Neural progenitor cell (in vitro differentiated cells): ENCODE measurements around the gene DGUOK. TPM values are rescaled to one million over a fixed set of nuclear protein-coding genes. Genes with fewer than 3 reads are reported as not detected.

Experiments used
- DNase-seq: peaks from one replicate; pipeline ENCODE4 v3.0.0-alpha.2; 2016; ENCODE audit warnings: low spot score
- H2AFZ ChIP-seq: fragments of 200-600 bp; sonication (generic); replicated peaks from 2 replicates; pipeline ENCODE4 v1.6.1; 2016; ENCODE audit warnings: antibody characterized with exemption
- H3F3A ChIP-seq: fragments of 200-600 bp; sonication (generic); 2 replicates; pipeline ENCODE4 v1.6.1; 2016; ENCODE audit warnings: antibody characterized with exemption, low read depth
- H3K27ac ChIP-seq: fragments of 200-600 bp; sonication (generic); 2 replicates; pipeline ENCODE4 v1.5.1; 2016; ENCODE audit warnings: mild to moderate bottlenecking
- H3K27me3 ChIP-seq: fragments of 200-600 bp; sonication (generic); 2 replicates; pipeline ENCODE4 v1.6.1; 2016; ENCODE audit warnings: mild to moderate bottlenecking, moderate library complexity
- H3K36me3 ChIP-seq: fragments of 200-600 bp; sonication (generic); 2 replicates; pipeline ENCODE4 v1.5.1; 2016
- H3K4me1 ChIP-seq: fragments of 200-600 bp; sonication (generic); 2 replicates; pipeline ENCODE4 v1.6.1; 2016; ENCODE audit warnings: mixed run types
- H3K4me2 ChIP-seq: fragments of 200-600 bp; sonication (generic); 2 replicates; pipeline ENCODE4 v1.6.1; 2016
- H3K4me3 ChIP-seq: fragments of 200-600 bp; sonication (generic); 2 replicates; pipeline ENCODE4 v1.5.1; 2016
- H3K79me2 ChIP-seq: fragments of 200-600 bp; sonication (generic); 2 replicates; pipeline ENCODE4 v1.6.1; 2016; ENCODE audit warnings: low read depth
- H3K9ac ChIP-seq: fragments of 200-600 bp; sonication (generic); 2 replicates; pipeline ENCODE4 v1.6.1; 2016
- H3K9me3 ChIP-seq: fragments of 200-600 bp; sonication (generic); 2 replicates; pipeline ENCODE4 v1.5.1; 2016; ENCODE audit warnings: low read depth
- H4K20me1 ChIP-seq: fragments of 200-600 bp; sonication (generic); 2 replicates; pipeline ENCODE4 v1.6.1; 2016; ENCODE audit warnings: low read depth
- H3K27ac Mint-ChIP-seq: 3 replicates; pipeline ENCODE4 v1.8.0; 2021; ENCODE audit warnings: mixed read lengths
- H3K27me3 Mint-ChIP-seq: 2 replicates; pipeline ENCODE4 v1.8.0; 2022; ENCODE audit warnings: low read depth, mild to moderate bottlenecking, inconsistent platforms, moderate library complexity, mixed read lengths; ENCODE audit not compliant: insufficient read depth
- H3K36me3 Mint-ChIP-seq: 3 replicates; pipeline ENCODE4 v1.8.0; 2021; ENCODE audit warnings: mixed read lengths
- H3K4me1 Mint-ChIP-seq: 3 replicates; pipeline ENCODE4 v1.8.0; 2021; ENCODE audit warnings: mixed read lengths
- H3K4me3 Mint-ChIP-seq: 3 replicates; pipeline ENCODE4 v1.8.0; 2021; ENCODE audit warnings: mild to moderate bottlenecking, moderate library complexity, mixed read lengths
- H3K9me3 Mint-ChIP-seq: 3 replicates; pipeline ENCODE4 v1.8.0; 2020; ENCODE audit warnings: mixed read lengths
- CTCF ChIP-seq: fragments of 200-600 bp; sonication (generic); IDR thresholded peaks from 2 replicates; pipeline ENCODE4 v1.5.1; 2017; ENCODE audit warnings: antibody characterized with exemption, mild to moderate bottlenecking
- EZH2 ChIP-seq: fragments of 200-600 bp; sonication (generic); IDR thresholded peaks from 2 replicates; pipeline ENCODE4 v1.6.1; 2017; ENCODE audit warnings: antibody characterized with exemption, mild to moderate bottlenecking, moderate library complexity
- EZH2phosphoT487 ChIP-seq: fragments of 200-600 bp; sonication (generic); IDR thresholded peaks from 2 replicates; pipeline ENCODE4 v1.6.1; 2017; ENCODE audit warnings: antibody characterized with exemption
- total RNA-seq: library from RNA; depleted of rRNA; stranded (reverse); fragments of >200 nt; gene quantifications from 2 replicates; pipeline ENCODE4 v1.2.3, GENCODE V29; 2015; ENCODE audit warnings: low replicate concordance

DGUOK gene
- total RNA-seq, 1 donor from 2014 or later, result 79.0 TPM

- peak; percentile 56 for DNase-seq
- H3K4me3 ChIP-seq, result peak overlapping the region; percentile 54
- H3F3A ChIP-seq, result peaks cover 29% of the 10 kb centered on the region
- peak overlapping the region; percentile 76 for H3K4me2 ChIP-seq
- no peak overlapping the region for H3K9ac ChIP-seq
- Mint-ChIP-seq H3K9me3 (no peaks in the 10 kb centered on the region), H3K27ac (peak overlapping the region; percentile 91), H3K27me3 (peaks cover 14% of the 10 kb centered on the region), H3K36me3 (peaks cover 4% of the 10 kb centered on the region), H3K4me3 (peak overlapping the region; percentile 97), H3K4me1 (peaks cover 88% of the 10 kb centered on the region)
- TF ChIP-seq CTCF, result no peak
- no peak for TF ChIP-seq EZH2
- no peak for TF ChIP-seq EZH2phosphoT487
- no peaks in the 10 kb centered on the region for H3K9me3 ChIP-seq
- H3K36me3 ChIP-seq, result no peaks in the 10 kb centered on the region
- peaks cover 91% of the 10 kb centered on the region for H4K20me1 ChIP-seq
- H2AFZ ChIP-seq, result no peak overlapping the region
- H3K4me1 ChIP-seq, result peaks cover 53% of the 10 kb centered on the region
- H3K27me3 ChIP-seq, result peaks cover 40% of the 10 kb centered on the region
- no peak overlapping the region for H3K27ac ChIP-seq
- H3K79me2 ChIP-seq, result peaks cover 51% of the 10 kb centered on the region
Observed at GRCh38 chr2:74003494-74004211, 77.0 kb downstream of the DGUOK start.

- H3K36me3 ChIP-seq, result no peaks in the 10 kb centered on the region
- peak overlapping the region; percentile 54 for H3K4me3 ChIP-seq
- H3K9ac ChIP-seq, result no peak overlapping the region
- no peaks in the 10 kb centered on the region for H3K9me3 Mint-ChIP-seq
- peak overlapping the region; percentile 76 for H3K4me2 ChIP-seq
- peaks cover 16% of the 10 kb centered on the region for H3K27me3 Mint-ChIP-seq
- H2AFZ ChIP-seq, result no peak overlapping the region
- peaks cover 46% of the 10 kb centered on the region for H3K27me3 ChIP-seq
- no peak for TF ChIP-seq CTCF
- no peak for TF ChIP-seq EZH2phosphoT487
- TF ChIP-seq EZH2, result no peak
- peak overlapping the region; percentile 97 for H3K4me3 Mint-ChIP-seq
- DNase-seq, result no peak
- peak overlapping the region; percentile 92 for H3K27ac Mint-ChIP-seq
- H4K20me1 ChIP-seq, result peaks cover 91% of the 10 kb centered on the region
- H3K9me3 ChIP-seq, result no peaks in the 10 kb centered on the region
- peaks cover 88% of the 10 kb centered on the region for H3K4me1 Mint-ChIP-seq
- H3F3A ChIP-seq, result peaks cover 34% of the 10 kb centered on the region
- H3K27ac ChIP-seq, result no peak overlapping the region
- peaks cover 46% of the 10 kb centered on the region for H3K79me2 ChIP-seq
- peaks cover 4% of the 10 kb centered on the region for H3K36me3 Mint-ChIP-seq
- peaks cover 56% of the 10 kb centered on the region for H3K4me1 ChIP-seq
Observed at GRCh38 chr2:74004212-74005182, 77.8 kb downstream of the DGUOK start.

GRCh38 chr2:74005786-74006185 is 79.1 kb downstream of the DGUOK start:
- TF ChIP-seq CTCF (no peak), EZH2 (no peak), EZH2phosphoT487 (no peak)
- Histone ChIP-seq H3K27ac (no peak overlapping the region), H2AFZ (no peak overlapping the region), H3F3A (peaks cover 34% of the 10 kb centered on the region), H4K20me1 (peaks cover 91% of the 10 kb centered on the region), H3K4me1 (peaks cover 43% of the 10 kb centered on the region), H3K9me3 (no peaks in the 10 kb centered on the region), H3K4me2 (no peak overlapping the region), H3K9ac (no peak overlapping the region), H3K4me3 (no peak overlapping the region), H3K27me3 (peaks cover 59% of the 10 kb centered on the region), H3K36me3 (no peaks in the 10 kb centered on the region), H3K79me2 (peaks cover 38% of the 10 kb centered on the region)
- Mint-ChIP-seq H3K27me3 (peaks cover 13% of the 10 kb centered on the region), H3K27ac (no peak overlapping the region), H3K36me3 (peaks cover 6% of the 10 kb centered on the region), H3K4me3 (peak overlapping the region; percentile 35), H3K4me1 (peaks cover 87% of the 10 kb centered on the region), H3K9me3 (no peaks in the 10 kb centered on the region)
- no peak for DNase-seq
